Uterus (tissue), 4 donors: ENCODE data around the gene COL26A1. TPM values are rescaled to one million over a fixed set of nuclear protein-coding genes. Genes with fewer than 3 reads are reported as not detected.

Experiments used
- DNase-seq, 2 donors: peaks; one replicate each; pipeline ENCODE4 v3.0.0-alpha.2; 2019 to 2020
- H3K27ac ChIP-seq, 2 donors: fragments of 200-600 bp; sonication (generic); 1 replicate in 1 of 2; 2 replicates in 1 of 2; pipeline ENCODE4 v1.5.1; 2016 to 2018
- H3K27me3 ChIP-seq, 2 donors: fragments of 200-600 bp; sonication (generic); one replicate each; pipeline ENCODE4 v1.5.1; 2018 to 2019; ENCODE audit warnings: control low read depth in 1 of 2
- H3K36me3 ChIP-seq, 2 donors: fragments of 200-600 bp; sonication (generic); one replicate each; pipeline ENCODE4 v1.5.1; 2019; ENCODE audit warnings: control low read depth in 1 of 2
- H3K4me1 ChIP-seq, 2 donors: fragments of 200-600 bp; sonication (generic); one replicate each; pipeline ENCODE4 v1.5.1; 2018 to 2019; ENCODE audit warnings: control low read depth in 1 of 2
- H3K4me3 ChIP-seq, 2 donors: fragments of 200-600 bp; sonication (generic); 1 replicate in 1 of 2; 2 replicates in 1 of 2; pipeline ENCODE4 v1.5.1; 2018 to 2019; ENCODE audit warnings: mild to moderate bottlenecking in 1 of 2
- H3K9me3 ChIP-seq, 2 donors: fragments of 200-600 bp; sonication (generic); one replicate each; pipeline ENCODE4 v1.5.1; 2019; ENCODE audit warnings: control low read depth in 1 of 2
- POLR2A ChIP-seq, 2 donors: fragments of 450-650 bp; IDR thresholded peaks; one replicate each; pipeline ENCODE4 v1.6.1; 2016; ENCODE audit warnings: antibody characterized with exemption in 2 of 2, mild to moderate bottlenecking in 1 of 2, moderate library complexity in 1 of 2
- intact Hi-C: fragments of 100-400 bp; cut with DNase I; formaldehyde crosslinking; loops from one replicate; pipeline ENCODE4 v1.15.1; 2023; ENCODE audit warnings: low total_unique reads
- total RNA-seq, 4 donors: library from RNA; depleted of rRNA in 3 of 4; stranded (reverse); fragments of >200 nt in 3 of 4; gene quantifications; one replicate each; pipeline versions ENCODE4 v1.1.0 to v1.2.4, GENCODE V29; 2014 to 2023
- TF ChIP-seq, protein P1 (sequence below), 4 experiments: fragments of 200-600 bp in 2 of 4; fragments of 450-650 bp in 2 of 4; sonication (generic) in 2 of 4; IDR thresholded peaks; one replicate each; pipeline ENCODE4 v1.5.1; 2016 to 2019; ENCODE audit warnings: antibody characterized with exemption in 4 of 4, mild to moderate bottlenecking in 2 of 4, moderate library complexity in 1 of 4
- donor health status: DM: yes; HTN: yes; CAD: no.

COL26A1 gene
- total RNA-seq, 4 donors from 2014 or later, result 0.30 to 11.8 TPM; not detected in 2

DNA sequence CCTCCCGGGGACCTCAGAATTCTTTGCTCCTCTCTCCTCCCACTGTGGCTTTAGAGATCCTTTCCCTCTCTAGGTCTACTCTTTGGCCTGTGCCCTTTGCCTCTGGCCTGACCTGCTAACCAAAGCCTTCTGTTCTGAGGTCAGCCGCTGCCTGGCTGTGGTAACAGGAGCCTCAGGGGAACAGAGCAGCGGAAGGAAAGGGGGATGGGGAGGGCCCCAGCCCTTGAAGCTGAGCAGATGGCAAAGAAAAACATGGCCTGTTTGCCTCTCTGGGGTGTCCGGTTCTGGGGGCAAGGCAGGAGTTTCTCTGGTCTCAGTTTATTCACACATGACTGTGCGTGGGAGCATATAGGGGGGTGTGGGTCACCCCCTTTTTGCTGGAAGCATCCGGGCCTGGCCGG lies 28.2 kb downstream of the COL26A1 start:
- TF ChIP-seq, protein P1, sequence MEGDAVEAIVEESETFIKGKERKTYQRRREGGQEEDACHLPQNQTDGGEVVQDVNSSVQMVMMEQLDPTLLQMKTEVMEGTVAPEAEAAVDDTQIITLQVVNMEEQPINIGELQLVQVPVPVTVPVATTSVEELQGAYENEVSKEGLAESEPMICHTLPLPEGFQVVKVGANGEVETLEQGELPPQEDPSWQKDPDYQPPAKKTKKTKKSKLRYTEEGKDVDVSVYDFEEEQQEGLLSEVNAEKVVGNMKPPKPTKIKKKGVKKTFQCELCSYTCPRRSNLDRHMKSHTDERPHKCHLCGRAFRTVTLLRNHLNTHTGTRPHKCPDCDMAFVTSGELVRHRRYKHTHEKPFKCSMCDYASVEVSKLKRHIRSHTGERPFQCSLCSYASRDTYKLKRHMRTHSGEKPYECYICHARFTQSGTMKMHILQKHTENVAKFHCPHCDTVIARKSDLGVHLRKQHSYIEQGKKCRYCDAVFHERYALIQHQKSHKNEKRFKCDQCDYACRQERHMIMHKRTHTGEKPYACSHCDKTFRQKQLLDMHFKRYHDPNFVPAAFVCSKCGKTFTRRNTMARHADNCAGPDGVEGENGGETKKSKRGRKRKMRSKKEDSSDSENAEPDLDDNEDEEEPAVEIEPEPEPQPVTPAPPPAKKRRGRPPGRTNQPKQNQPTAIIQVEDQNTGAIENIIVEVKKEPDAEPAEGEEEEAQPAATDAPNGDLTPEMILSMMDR (IDR thresholded peaks at IDR 0.05), result no peak
- no peak for TF ChIP-seq POLR2A (IDR thresholded peaks at IDR 0.05)
- H3K4me3 ChIP-seq, result no peak overlapping the region
- peak in 1 of 2 donors; percentile 15 for DNase-seq
- H3K27ac ChIP-seq, result no peak overlapping the region
- intact Hi-C loops, result no loop called here
- H3K4me1 ChIP-seq, result no peaks in the 10 kb centered on the region
- H3K9me3 ChIP-seq, result no peaks in the 10 kb centered on the region
- no peaks in the 10 kb centered on the region for H3K36me3 ChIP-seq
- peaks cover 0 to 3% of the 10 kb centered on the region in 2 donors for H3K27me3 ChIP-seq

DNA sequence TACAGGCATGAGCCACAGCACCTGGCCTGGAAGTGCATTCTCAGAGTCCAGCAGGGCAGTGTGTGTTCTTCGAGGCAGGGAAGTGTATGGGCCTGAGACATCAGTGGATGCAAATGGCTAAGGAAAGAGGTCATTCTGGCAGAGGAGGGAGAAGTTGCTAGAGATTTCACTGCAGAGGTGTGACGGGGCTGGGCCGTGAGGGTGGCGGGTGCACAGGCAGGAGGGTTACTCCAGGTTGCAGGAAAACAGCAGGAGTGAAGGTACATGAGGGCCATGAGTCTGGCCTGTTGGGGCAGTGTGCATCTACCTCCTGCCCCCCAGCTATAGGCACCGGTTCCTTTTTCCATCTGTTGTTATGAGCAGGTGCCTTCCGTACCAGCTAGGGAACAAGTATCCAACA lies 29.3 kb downstream of the COL26A1 start:
- Histone ChIP-seq H3K4me1 (no peaks in the 10 kb centered on the region), H3K27me3 (peaks cover 0 to 3% of the 10 kb centered on the region in 2 donors), H3K4me3 (no peak overlapping the region), H3K27ac (no peak overlapping the region), H3K36me3 (no peaks in the 10 kb centered on the region), H3K9me3 (no peaks in the 10 kb centered on the region)
- intact Hi-C loops, result no loop called here
- DNase-seq, result no peak
- no peak for TF ChIP-seq POLR2A (IDR thresholded peaks at IDR 0.05)
- TF ChIP-seq, protein P1 (IDR thresholded peaks at IDR 0.05), result no peak

DNA sequence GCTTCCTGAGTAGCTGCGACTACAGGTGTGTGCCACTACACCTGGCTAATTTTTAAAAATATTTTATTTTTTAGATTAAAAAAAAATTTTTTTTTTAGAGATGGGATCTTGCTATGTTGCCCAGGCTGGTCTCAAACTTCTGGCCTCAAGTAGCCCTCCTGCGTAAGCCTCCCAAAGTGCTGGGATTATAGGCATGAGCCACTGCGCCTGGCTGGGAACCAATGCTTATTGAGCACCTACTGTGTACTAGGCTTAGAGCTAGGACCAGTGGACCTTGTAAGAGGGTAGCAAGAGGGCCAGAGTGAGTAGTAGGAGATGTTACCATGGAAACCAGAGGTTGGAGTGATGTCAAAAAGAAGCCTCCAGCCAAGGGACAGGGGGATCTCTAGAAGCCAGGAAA lies 31.2 kb downstream of the COL26A1 start:
- no peak for DNase-seq
- Histone ChIP-seq H3K9me3 (no peaks in the 10 kb centered on the region), H3K36me3 (no peaks in the 10 kb centered on the region), H3K27me3 (peaks cover 0 to 3% of the 10 kb centered on the region in 2 donors), H3K27ac (no peak overlapping the region), H3K4me3 (no peak overlapping the region), H3K4me1 (no peaks in the 10 kb centered on the region)
- no peak for TF ChIP-seq POLR2A (IDR thresholded peaks at IDR 0.05)
- TF ChIP-seq, protein P1 (IDR thresholded peaks at IDR 0.05), result no peak
- intact Hi-C loops, result no loop called here

DNA sequence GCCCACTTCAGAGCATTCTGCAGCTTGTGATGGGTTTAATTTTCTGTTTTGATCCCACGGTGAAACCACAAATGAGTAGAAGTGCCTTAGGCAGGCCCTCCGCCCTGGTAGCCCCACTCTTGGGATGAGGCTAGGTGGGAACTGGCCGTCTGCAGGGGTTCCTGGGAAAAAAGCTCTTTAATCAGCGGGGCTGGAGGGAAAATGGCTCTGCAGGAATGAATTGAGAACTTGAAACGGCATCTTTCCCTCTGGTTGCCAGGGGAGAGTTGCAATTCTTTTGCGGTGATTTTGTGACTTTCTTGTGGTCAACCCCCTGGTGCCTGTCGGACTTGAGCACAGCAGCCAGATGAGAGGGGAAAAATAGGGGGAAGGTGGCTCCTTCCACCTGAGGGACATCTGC lies 32.7 kb downstream of the COL26A1 start:
- intact Hi-C loops, result no loop called here
- Histone ChIP-seq H3K4me1 (no peaks in the 10 kb centered on the region), H3K27ac (no peak overlapping the region), H3K9me3 (no peaks in the 10 kb centered on the region), H3K36me3 (no peaks in the 10 kb centered on the region), H3K27me3 (peaks cover 0 to 3% of the 10 kb centered on the region in 2 donors), H3K4me3 (no peak overlapping the region)
- no peak for TF ChIP-seq POLR2A (IDR thresholded peaks at IDR 0.05)
- TF ChIP-seq, protein P1 (IDR thresholded peaks at IDR 0.05), result no peak
- DNase-seq, result no peak

DNA sequence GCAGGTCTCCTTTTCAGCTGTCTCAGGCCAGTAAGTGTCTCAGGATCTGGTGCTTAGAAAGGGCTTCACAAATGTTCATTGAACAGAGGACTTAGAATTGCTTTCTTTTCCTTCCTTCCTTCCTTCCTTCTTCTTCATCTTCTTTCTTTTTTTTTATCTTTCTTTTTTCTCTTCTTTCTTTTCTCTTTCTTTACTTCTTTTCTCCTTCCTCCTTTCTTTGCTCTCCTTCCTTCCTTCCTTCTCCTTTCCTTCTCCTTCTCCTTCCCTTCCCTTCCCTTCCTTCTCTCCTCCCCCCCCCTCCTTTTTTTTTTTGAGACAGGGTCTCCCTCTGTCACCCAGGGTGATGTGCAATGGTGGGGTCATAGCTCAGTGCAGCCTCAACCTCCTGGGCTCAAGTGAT lies 34.6 kb downstream of the COL26A1 start:
- no peaks in the 10 kb centered on the region for H3K27me3 ChIP-seq
- intact Hi-C loops, result no loop called here
- H3K27ac ChIP-seq, result no peak overlapping the region
- no peak overlapping the region for H3K4me3 ChIP-seq
- no peak for DNase-seq
- TF ChIP-seq POLR2A (IDR thresholded peaks at IDR 0.05), result no peak
- TF ChIP-seq, protein P1 (IDR thresholded peaks at IDR 0.05), result no peak
- no peaks in the 10 kb centered on the region for H3K9me3 ChIP-seq
- H3K36me3 ChIP-seq, result no peaks in the 10 kb centered on the region
- H3K4me1 ChIP-seq, result no peaks in the 10 kb centered on the region
